ENCODE data around the gene KCNJ14.
"Not testable (repeated sequence)": the region's sequence is repeated elsewhere in the genome, so short reads cannot be mapped to it uniquely, and the experiment has no call there.

The KCNJ14 gene

GRCh38 chr19:48487948-48488347, 32.6 kb downstream of the KCNJ14 start:
- no peak for DNase-seq (ENCODE audit: low read depth in 2 of 2)

GRCh38 chr19:48488478-48488877, 33.1 kb downstream of the KCNJ14 start:
- not testable (repeated sequence) for DNase-seq (ENCODE audit: low read depth in 2 of 2)

GRCh38 chr19:48489608-48490216, 34.3 kb downstream of the KCNJ14 start:
- DNase-seq (ENCODE audit: low read depth in 2 of 2), result no peak

- DNase-seq (ENCODE audit: low read depth in 2 of 2), result no peak
Measured at GRCh38 chr19:48490981-48491792, 35.8 kb downstream of the KCNJ14 start.

- DNase-seq (ENCODE audit: low read depth in 2 of 2), result no peak
Measured at GRCh38 chr19:48491793-48492123, 36.4 kb downstream of the KCNJ14 start.

- DNase-seq (ENCODE audit: low read depth in 2 of 2), result peak; percentile 93 to 95
Measured at GRCh38 chr19:48492925-48493717, 37.7 kb downstream of the KCNJ14 start.

- no peak for DNase-seq (ENCODE audit: low read depth in 2 of 2)
Measured at GRCh38 chr19:48493718-48494401, 38.5 kb downstream of the KCNJ14 start.

- DNase-seq (ENCODE audit: low read depth in 2 of 2), result no peak
Measured at GRCh38 chr19:48495396-48495795, 40.0 kb downstream of the KCNJ14 start.

GRCh38 chr19:48496959-48497727, 41.8 kb downstream of the KCNJ14 start:
- DNase-seq (ENCODE audit: low read depth in 2 of 2), result no peak

- DNase-seq (ENCODE audit: low read depth in 2 of 2), result no peak
Measured at GRCh38 chr19:48497728-48498594, 42.6 kb downstream of the KCNJ14 start.

GRCh38 chr19:48498595-48499311, 43.4 kb downstream of the KCNJ14 start:
- DNase-seq (ENCODE audit: low read depth in 2 of 2), result no peak

GRCh38 chr19:48499316-48500090, 44.1 kb downstream of the KCNJ14 start:
- no peak for DNase-seq (ENCODE audit: low read depth in 2 of 2)

- no peak for DNase-seq (ENCODE audit: low read depth in 2 of 2)
Measured at GRCh38 chr19:48500830-48501493, 45.6 kb downstream of the KCNJ14 start.

- no peak for DNase-seq (ENCODE audit: low read depth in 2 of 2)
Measured at GRCh38 chr19:48501494-48502349, 46.3 kb downstream of the KCNJ14 start.

GRCh38 chr19:48502350-48503018, 47.1 kb downstream of the KCNJ14 start:
- DNase-seq (ENCODE audit: low read depth in 2 of 2), result no peak

- DNase-seq (ENCODE audit: low read depth in 2 of 2), result no peak
Measured at GRCh38 chr19:48506138-48506733, 50.9 kb downstream of the KCNJ14 start.
